Muscle layer of duodenum (tissue), 2 donors: ENCODE results near the gene PTOV1.

ENCODE experiments used
- H3K27ac ChIP-seq: one replicate; pipeline ENCODE4 v1.7.0; 2013; ENCODE audit warnings: mild to moderate bottlenecking, low read length
- H3K27me3 ChIP-seq: one replicate; pipeline ENCODE4 v1.7.0; 2013; ENCODE audit warnings: low read depth, mild to moderate bottlenecking, control low read depth, low read length
- H3K36me3 ChIP-seq, 2 donors: one replicate each; pipeline ENCODE4 v1.7.0; 2013; ENCODE audit warnings: low read length in 2 of 2, control low read depth in 1 of 2, mild to moderate bottlenecking in 1 of 2; ENCODE audit not compliant: insufficient read depth in 2 of 2, control insufficient read depth in 1 of 2
- H3K4me1 ChIP-seq, 2 donors: one replicate each; pipeline ENCODE4 v1.7.0; 2013; ENCODE audit warnings: low read length in 2 of 2, mild to moderate bottlenecking in 2 of 2, control low read depth in 1 of 2, moderate library complexity in 1 of 2; ENCODE audit not compliant: insufficient read depth in 2 of 2, control insufficient read depth in 1 of 2
- H3K4me3 ChIP-seq, 2 donors: one replicate each; pipeline ENCODE4 v1.7.0; 2013; ENCODE audit warnings: low read length in 2 of 2, low read depth in 1 of 2, mild to moderate bottlenecking in 1 of 2
- H3K9me3 ChIP-seq, 2 donors: one replicate each; pipeline ENCODE4 v1.7.0; 2013; ENCODE audit warnings: low read length in 2 of 2, control low read depth in 1 of 2, mild to moderate bottlenecking in 1 of 2; ENCODE audit not compliant: control insufficient read depth in 1 of 2
- donor health status: healthy.

PTOV1 gene

DNA sequence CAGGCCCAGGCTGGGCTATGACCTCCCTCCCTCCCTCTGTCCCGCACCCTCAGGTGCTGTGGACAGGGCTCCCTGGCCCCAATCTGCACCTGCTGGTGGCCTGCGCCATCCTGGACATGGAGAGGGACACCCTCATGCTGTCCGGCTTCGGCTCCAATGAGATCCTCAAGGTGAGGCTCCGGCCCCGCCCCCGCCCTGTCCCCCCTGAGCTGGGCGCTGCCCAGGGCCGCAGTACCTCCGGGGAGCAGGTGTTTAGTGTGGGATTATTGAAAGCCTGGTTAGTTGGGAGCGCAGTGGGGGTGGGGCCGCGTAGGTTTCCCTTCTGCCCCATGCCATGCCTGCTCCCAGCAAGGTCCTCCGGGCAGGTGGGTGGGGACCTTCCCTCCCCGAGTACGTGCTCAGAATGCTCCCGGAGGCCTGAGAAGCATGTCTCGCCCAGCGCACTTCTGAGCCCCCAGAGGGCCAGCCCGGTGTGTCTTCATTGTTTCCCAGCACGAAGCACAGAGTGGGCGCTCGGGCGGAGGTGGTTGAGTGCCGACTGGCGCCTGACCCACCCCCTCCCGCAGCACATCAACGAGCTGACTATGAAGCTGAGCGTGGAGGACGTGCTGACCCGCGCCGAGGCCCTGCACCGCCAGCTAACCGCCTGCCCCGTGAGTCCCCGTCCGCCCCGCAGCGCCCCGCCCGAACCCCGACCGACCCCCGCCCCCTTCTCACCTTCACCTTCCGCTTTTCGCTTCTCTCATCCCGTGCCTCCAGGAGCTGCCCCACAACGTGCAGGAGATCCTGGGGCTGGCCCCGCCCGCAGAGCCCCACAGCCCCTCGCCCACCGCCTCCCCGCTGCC lies 36.9 kb downstream of the PTOV1 start:
- H3K27ac ChIP-seq = no peak overlapping the region
- H3K36me3 ChIP-seq = peaks cover 22 to 41% of the 10 kb centered on the region in 2 donors
- H3K4me1 ChIP-seq = peaks cover 0 to 9% of the 10 kb centered on the region in 2 donors
- no peaks in the 10 kb centered on the region for H3K27me3 ChIP-seq
- no peaks in the 10 kb centered on the region for H3K9me3 ChIP-seq
- no peak overlapping the region for H3K4me3 ChIP-seq

DNA sequence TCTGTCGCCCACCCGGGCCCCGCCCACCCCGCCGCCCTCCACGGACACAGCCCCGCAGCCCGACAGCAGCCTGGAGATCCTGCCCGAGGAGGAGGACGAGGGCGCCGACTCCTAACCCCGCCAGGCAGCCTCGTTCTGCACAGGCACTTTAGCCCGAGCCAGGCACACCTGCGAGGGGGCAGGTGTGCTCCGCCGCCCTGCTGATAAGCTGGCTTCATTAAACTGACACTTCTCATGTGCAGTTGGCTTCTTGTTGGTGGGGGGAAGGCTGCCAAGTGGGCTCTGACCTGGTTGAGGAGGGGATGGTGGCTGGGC lies 37.5 kb downstream of the PTOV1 start:
- Histone ChIP-seq H3K27ac (no peak overlapping the region), H3K9me3 (no peaks in the 10 kb centered on the region), H3K36me3 (peaks cover 16 to 35% of the 10 kb centered on the region in 2 donors), H3K27me3 (no peaks in the 10 kb centered on the region), H3K4me3 (no peak overlapping the region), H3K4me1 (peaks cover 0 to 9% of the 10 kb centered on the region in 2 donors)

DNA sequence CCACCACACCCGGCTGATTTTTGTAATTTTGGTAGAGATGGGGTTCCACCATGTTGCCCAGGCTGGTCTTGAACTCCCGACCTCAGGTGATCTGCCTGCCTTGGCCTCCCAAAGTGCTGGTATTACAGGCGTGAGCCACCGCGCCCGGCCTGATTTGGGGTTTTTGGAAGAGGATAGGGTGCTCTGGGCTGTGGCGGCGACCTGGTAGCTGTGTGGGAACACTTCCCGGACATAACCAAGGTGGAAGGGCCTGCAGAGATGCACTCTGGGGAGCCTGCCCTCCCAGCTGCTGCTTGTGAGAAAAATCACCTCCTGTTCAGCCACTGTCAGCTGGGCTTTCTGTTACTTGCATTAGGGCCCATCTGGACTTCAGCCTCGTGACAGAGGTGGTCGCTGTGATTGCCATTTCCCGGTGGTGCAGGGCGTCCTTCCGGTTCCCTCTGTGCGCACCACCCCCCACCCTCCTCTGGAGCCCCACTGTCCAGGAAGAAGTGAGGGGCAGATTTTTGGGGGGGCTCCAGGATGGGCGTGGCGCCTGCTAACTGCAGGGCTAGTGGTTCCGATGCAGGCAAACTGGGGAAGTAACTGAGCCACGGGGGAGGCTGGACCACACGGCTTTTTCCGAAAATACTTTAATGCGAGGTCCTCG lies 38.2 kb downstream of the PTOV1 start:
- Histone ChIP-seq H3K27me3 (no peaks in the 10 kb centered on the region), H3K4me3 (no peak overlapping the region), H3K27ac (no peak overlapping the region), H3K36me3 (peaks cover 9 to 28% of the 10 kb centered on the region in 2 donors), H3K9me3 (no peaks in the 10 kb centered on the region), H3K4me1 (peaks cover 0 to 9% of the 10 kb centered on the region in 2 donors)

DNA sequence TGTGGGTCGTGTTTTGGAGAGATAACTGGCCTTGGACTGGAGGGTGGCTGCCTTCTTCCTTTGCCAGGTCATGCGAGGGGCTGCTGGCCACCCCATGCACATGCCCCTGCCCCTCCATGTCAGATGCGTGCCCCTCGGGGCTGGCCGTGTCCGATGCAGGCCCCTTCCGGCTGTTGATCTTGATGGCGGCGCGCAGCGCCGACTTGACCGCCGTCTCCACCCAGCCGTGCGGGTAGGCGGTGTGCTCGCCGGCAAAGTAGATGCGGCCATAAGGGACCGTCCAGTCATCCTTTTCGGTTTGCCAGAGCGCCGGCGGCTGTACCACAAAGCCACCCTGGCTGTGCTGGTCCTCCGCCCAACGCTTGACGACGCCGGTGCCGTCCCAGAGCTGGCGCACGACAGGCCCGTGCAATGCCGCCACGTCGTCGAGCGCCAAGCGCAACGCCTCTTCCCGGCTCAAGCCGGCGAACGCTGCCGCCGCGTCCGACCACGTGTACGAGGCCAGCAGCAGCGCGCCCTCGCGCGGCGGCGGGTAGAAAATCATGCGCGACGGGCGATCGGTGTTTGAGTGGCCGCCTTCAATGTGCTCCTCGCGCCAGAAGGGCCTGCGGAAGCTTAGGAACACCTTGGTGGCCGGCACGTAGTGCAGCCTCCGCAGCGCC lies 38.9 kb downstream of the PTOV1 start:
- Histone ChIP-seq H3K36me3 (peaks cover 2 to 22% of the 10 kb centered on the region in 2 donors), H3K27ac (no peak overlapping the region), H3K4me3 (peak overlapping the region in 1 of 2 donors; percentile 41), H3K4me1 (peaks cover 0 to 9% of the 10 kb centered on the region in 2 donors), H3K27me3 (no peaks in the 10 kb centered on the region), H3K9me3 (no peaks in the 10 kb centered on the region)

DNA sequence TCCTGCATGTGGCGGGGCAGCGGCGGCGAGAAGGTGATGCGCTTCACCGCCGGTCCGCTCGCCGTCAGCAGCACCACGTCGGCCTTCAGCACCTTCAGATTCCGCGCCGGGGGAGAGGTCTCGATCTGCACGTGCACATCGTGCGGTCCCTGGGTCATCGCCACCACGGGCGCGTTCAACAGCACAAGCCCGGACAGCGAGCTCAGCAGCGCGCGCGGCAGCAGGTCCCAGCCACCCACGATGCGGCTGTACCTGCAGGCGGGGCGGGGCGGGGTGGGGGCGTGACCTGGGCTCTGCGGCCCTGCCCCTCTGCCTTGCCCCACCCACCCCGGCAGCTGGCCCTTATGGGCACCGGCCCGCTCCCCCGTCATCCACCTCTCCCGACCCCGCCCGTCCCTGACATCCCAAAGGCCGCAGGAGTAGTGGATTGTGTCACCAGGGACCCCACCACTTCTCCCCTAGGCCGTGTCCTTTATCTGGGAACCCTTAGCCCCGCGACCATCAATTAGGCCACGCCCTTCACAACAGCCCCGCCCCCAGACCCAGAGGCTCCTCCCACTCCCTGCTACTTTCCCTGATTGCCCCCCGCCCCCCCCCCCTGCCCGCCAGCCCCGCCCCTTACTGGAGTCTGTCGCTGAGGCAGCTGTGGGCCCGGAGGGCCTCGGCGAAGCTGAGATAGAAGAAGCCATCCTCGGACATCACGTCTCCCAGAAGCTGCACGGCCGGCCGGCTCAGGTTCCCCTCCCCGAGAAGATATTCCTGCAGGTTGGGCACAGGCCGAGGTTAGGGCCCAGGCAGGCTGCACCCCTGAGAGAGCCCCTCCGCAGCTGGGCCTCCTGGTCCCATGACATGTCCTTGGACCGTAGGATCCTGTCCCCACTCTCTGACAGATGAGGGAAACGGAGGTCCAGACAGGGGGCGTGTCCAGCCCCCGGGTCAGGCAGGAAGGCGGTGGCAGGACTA lies 39.7 kb downstream of the PTOV1 start:
- no peaks in the 10 kb centered on the region for H3K27me3 ChIP-seq
- no peaks in the 10 kb centered on the region for H3K9me3 ChIP-seq
- H3K4me1 ChIP-seq = peaks cover 0 to 9% of the 10 kb centered on the region in 2 donors
- H3K4me3 ChIP-seq = peak overlapping the region in 1 of 2 donors; percentile 41
- H3K27ac ChIP-seq = no peak overlapping the region
- peaks cover 0 to 19% of the 10 kb centered on the region in 2 donors for H3K36me3 ChIP-seq

DNA sequence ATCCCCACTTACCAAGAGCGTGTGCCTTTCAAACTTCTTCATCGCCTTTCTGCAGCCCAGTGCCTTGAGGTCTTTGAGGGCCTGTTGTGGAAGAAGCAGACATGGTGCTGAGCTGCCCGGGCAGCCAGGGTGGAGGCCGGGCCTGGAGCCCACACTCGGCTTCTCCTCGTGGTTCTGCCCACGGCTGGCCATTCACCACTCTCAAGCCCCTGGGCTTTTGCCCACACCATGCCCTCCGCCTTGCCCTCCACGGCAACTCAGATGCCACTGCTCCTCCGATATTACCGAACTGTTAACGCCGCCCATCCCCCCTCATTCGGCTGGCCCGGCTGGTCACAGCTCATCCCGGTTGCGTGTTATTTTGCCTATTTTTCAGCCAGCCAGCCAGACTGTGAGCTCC lies 40.4 kb downstream of the PTOV1 start:
- Histone ChIP-seq H3K9me3 (no peaks in the 10 kb centered on the region), H3K27me3 (no peaks in the 10 kb centered on the region), H3K36me3 (peaks cover 0 to 14% of the 10 kb centered on the region in 2 donors), H3K4me3 (no peak overlapping the region), H3K4me1 (peaks cover 0 to 9% of the 10 kb centered on the region in 2 donors), H3K27ac (no peak overlapping the region)

DNA sequence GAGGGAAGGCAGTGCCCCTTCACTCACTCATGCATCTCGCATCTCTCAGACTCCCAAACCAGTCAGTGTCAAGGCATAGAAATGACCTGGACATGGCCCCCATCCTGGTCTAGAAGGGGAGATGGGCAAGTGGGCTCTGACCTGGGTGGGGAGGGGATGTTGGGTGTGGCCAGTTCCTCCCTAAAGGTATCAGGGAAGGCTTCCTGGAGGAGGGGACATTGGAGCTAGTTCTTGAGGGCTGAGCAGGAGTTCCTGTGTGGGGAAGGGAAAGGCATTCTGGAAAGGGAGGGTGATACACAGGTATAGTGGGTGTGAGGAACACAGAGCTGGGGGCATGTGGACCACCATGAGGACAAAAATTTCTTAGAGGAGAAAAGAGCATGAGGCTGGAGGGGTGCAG lies 41.8 kb downstream of the PTOV1 start:
- H3K27me3 ChIP-seq = no peaks in the 10 kb centered on the region
- H3K4me1 ChIP-seq = peaks cover 0 to 9% of the 10 kb centered on the region in 2 donors
- no peak overlapping the region for H3K27ac ChIP-seq
- H3K36me3 ChIP-seq = peaks cover 0 to 9% of the 10 kb centered on the region in 2 donors
- no peaks in the 10 kb centered on the region for H3K9me3 ChIP-seq
- no peak overlapping the region for H3K4me3 ChIP-seq

DNA sequence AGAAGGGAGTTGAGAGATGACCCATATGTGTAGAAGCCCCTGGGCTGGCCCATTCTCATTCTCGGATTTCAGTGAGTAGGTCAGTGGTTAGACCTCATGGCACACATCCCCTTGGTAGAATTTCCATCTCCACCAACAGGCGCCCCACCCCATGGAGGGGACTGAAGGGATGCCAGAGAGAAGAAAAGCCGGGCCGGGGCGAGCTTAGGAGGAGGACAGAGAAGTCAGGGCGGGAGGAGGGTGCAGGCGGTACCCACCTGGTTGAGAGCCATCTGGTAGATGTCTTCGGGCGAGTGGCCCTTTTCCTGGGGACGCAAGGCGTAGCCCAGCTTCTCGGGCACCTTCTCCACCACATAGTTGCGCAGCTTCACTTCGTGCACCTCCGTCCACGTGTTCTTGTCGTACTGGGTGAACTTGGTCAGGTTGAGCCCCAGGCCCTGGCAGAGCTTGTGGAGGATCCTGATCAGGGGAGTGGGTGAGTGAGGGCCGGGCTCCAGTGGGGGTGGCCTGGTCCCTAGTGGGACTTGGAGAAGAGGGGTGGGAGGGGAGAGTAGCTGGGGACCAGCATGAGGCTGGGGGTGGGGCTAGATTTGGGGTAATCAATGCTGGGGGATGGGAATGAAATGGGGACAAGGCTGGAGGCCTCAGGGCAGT lies 43.2 kb downstream of the PTOV1 start:
- H3K27ac ChIP-seq = no peak overlapping the region
- H3K4me3 ChIP-seq = no peak overlapping the region
- no peaks in the 10 kb centered on the region for H3K9me3 ChIP-seq
- H3K4me1 ChIP-seq = peaks cover 0 to 9% of the 10 kb centered on the region in 2 donors
- no peaks in the 10 kb centered on the region for H3K27me3 ChIP-seq
- H3K36me3 ChIP-seq = no peaks in the 10 kb centered on the region

DNA sequence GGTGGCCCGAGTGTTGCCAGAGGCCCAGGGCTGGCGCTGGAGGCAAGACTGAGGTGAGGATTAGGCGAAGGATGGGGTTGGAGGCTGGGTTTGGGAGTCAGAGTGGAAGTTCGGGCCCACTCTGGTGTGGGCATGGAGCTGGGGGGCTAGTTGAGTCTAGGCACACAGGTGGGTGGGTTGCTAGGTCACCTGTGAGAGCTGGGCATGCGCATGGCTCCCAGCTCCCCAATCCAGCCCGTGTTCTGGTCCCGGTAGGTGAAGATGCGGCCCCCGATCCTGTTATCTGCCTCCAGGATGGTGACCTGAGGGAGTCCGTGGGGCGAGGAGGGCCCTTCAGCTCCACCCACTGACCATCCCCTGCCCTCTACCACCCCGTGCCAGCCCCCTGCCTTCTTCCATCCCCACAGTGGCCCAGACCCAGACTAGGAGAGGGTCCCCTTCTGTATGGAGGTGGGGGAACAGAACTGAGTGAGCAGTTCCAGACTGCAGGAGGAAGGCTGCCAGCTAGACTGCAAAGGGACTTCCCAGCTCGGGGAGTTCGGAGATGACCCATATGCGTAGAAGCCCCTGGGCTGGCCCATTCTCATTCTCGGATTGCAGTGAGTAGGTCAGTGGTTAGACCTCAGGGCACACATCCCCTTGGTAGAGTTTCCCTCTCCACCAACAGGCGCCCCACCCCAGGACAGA lies 44.1 kb downstream of the PTOV1 start:
- Histone ChIP-seq H3K4me1 (peaks cover 0 to 4% of the 10 kb centered on the region in 2 donors), H3K9me3 (no peaks in the 10 kb centered on the region), H3K4me3 (no peak overlapping the region), H3K27ac (no peak overlapping the region), H3K36me3 (no peaks in the 10 kb centered on the region), H3K27me3 (no peaks in the 10 kb centered on the region)
